ENCODE data around the gene POLR2B. TPM values are rescaled to one million over a fixed set of nuclear protein-coding genes. Genes with fewer than 3 reads are reported as not detected.
A peak's percentile ranks its signal among the peaks of the same experiment; 100 is the strongest.
"Not testable (repeated sequence)": the region's sequence is repeated elsewhere in the genome, so short reads cannot be mapped to it uniquely, and the experiment has no call there.

POLR2B gene
- total RNA-seq, 1 donor: 99.2 TPM

GRCh38 chr4:57055886-57056285, 77.2 kb downstream of the POLR2B start:
- H3K4me1 ChIP-seq (ENCODE audit: insufficient read depth, low read length): peaks cover 13% of the 10 kb centered on the region
- no peaks in the 10 kb centered on the region for H3K27me3 ChIP-seq (ENCODE audit: insufficient read depth, low read length)
- H3K27ac ChIP-seq (ENCODE audit: low read depth, low read length): peak overlapping the region; percentile 2
- H3K79me2 ChIP-seq (ENCODE audit: insufficient read depth, low read length): peaks cover 98% of the 10 kb centered on the region
- TF ChIP-seq, protein P1, sequence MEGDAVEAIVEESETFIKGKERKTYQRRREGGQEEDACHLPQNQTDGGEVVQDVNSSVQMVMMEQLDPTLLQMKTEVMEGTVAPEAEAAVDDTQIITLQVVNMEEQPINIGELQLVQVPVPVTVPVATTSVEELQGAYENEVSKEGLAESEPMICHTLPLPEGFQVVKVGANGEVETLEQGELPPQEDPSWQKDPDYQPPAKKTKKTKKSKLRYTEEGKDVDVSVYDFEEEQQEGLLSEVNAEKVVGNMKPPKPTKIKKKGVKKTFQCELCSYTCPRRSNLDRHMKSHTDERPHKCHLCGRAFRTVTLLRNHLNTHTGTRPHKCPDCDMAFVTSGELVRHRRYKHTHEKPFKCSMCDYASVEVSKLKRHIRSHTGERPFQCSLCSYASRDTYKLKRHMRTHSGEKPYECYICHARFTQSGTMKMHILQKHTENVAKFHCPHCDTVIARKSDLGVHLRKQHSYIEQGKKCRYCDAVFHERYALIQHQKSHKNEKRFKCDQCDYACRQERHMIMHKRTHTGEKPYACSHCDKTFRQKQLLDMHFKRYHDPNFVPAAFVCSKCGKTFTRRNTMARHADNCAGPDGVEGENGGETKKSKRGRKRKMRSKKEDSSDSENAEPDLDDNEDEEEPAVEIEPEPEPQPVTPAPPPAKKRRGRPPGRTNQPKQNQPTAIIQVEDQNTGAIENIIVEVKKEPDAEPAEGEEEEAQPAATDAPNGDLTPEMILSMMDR (IDR thresholded peaks at IDR 0.05; ENCODE audit: extremely low read depth, low read depth, low read length): no peak
- peaks cover 49% of the 10 kb centered on the region for H3K36me3 ChIP-seq (ENCODE audit: insufficient read depth, low read length)
- H3K4me3 ChIP-seq (ENCODE audit: insufficient read depth, low read length): no peak overlapping the region
- no peaks in the 10 kb centered on the region for H3K9me3 ChIP-seq (ENCODE audit: low read depth, low read length)
- no peak overlapping the region for H2AFZ ChIP-seq (ENCODE audit: low read length)
- DNase-seq (ENCODE audit: insufficient read length, low spot score, missing footprints): no peak
- peaks cover 4% of the 10 kb centered on the region for H4K20me1 ChIP-seq (ENCODE audit: insufficient read depth, low read length)
- no peak overlapping the region for H3K4me2 ChIP-seq (ENCODE audit: insufficient read depth, low read length)

DNA sequence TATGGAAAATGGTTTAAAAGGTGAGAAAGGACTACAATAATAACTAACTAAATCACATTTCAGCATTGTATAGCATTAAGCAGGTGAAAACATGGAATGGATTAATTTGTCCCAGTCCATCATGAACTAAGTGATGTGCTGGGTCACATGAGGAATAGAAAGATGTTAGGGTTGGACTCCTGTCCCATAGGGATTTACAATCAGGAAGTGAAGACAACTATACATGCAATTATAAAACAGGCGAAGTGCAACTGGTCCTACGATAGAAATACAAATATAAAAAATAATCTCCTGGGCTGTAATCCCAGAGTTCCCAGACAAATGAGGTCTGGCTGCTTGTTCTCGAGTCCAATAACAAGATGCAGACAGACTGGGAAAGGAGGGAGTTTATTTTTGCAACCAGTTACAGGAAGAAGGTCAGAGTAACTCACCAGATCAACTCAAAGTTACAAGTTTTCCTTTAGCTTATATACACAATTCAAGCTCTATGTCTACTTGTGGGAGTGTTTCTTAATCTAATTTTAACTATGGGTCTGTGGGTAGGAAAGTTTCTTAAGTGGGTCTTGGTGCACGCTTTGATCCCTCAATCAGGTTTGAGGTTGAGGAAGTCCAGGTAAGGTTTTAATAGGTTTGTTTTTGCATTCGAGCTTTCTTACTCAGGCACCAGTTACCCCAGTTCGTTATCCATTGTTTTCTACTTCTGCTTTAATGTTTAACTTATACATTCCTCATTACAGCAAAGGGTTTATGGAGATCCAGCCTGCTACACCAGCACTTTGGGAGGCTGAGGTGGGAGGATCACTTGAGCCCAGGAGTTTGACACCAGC, 81.4 kb downstream of the POLR2B start:
- no peak for DNase-seq (ENCODE audit: insufficient read length, low spot score, missing footprints)
- Histone ChIP-seq H3K27me3 (ENCODE audit: insufficient read depth, low read length) (no peaks in the 10 kb centered on the region), H3K9me3 (ENCODE audit: low read depth, low read length) (no peaks in the 10 kb centered on the region), H3K36me3 (ENCODE audit: insufficient read depth, low read length) (peaks cover 46% of the 10 kb centered on the region), H3K27ac (ENCODE audit: low read depth, low read length) (peak overlapping the region; percentile 96), H3K79me2 (ENCODE audit: insufficient read depth, low read length) (peaks cover 93% of the 10 kb centered on the region), H2AFZ (ENCODE audit: low read length) (no peak overlapping the region), H3K4me3 (ENCODE audit: insufficient read depth, low read length) (no peak overlapping the region), H3K4me2 (ENCODE audit: insufficient read depth, low read length) (no peak overlapping the region), H4K20me1 (ENCODE audit: insufficient read depth, low read length) (no peaks in the 10 kb centered on the region), H3K4me1 (ENCODE audit: insufficient read depth, low read length) (peaks cover 42% of the 10 kb centered on the region)
- TF ChIP-seq, protein P1 (IDR thresholded peaks at IDR 0.05; ENCODE audit: extremely low read depth, low read depth, low read length): no peak

- H3K4me2 ChIP-seq (ENCODE audit: insufficient read depth, low read length); H2AFZ ChIP-seq (ENCODE audit: low read length); H3K4me3 ChIP-seq (ENCODE audit: insufficient read depth, low read length); H4K20me1 ChIP-seq (ENCODE audit: insufficient read depth, low read length); H3K9me3 ChIP-seq (ENCODE audit: low read depth, low read length); DNase-seq (ENCODE audit: insufficient read length, low spot score, missing footprints); H3K27me3 ChIP-seq (ENCODE audit: insufficient read depth, low read length): not testable (repeated sequence)
- Histone ChIP-seq H3K4me1 (ENCODE audit: insufficient read depth, low read length) (peaks cover 48% of the 10 kb centered on the region), H3K27ac (ENCODE audit: low read depth, low read length) (peak overlapping the region; percentile 96), H3K79me2 (ENCODE audit: insufficient read depth, low read length) (peaks cover 87% of the 10 kb centered on the region), H3K36me3 (ENCODE audit: insufficient read depth, low read length) (peaks cover 40% of the 10 kb centered on the region)
Measured at GRCh38 chr4:57060717-57061067, 82.0 kb downstream of the POLR2B start.

- Histone ChIP-seq H3K79me2 (ENCODE audit: insufficient read depth, low read length) (peaks cover 80% of the 10 kb centered on the region), H3K27ac (ENCODE audit: low read depth, low read length) (peak overlapping the region; percentile 96), H3K4me1 (ENCODE audit: insufficient read depth, low read length) (peaks cover 55% of the 10 kb centered on the region), H3K4me3 (ENCODE audit: insufficient read depth, low read length) (no peak overlapping the region), H3K9me3 (ENCODE audit: low read depth, low read length) (no peaks in the 10 kb centered on the region), H3K4me2 (ENCODE audit: insufficient read depth, low read length) (peak overlapping the region; percentile 44), H4K20me1 (ENCODE audit: insufficient read depth, low read length) (no peaks in the 10 kb centered on the region), H3K27me3 (ENCODE audit: insufficient read depth, low read length) (no peaks in the 10 kb centered on the region), H2AFZ (ENCODE audit: low read length) (no peak overlapping the region), H3K36me3 (ENCODE audit: insufficient read depth, low read length) (peaks cover 35% of the 10 kb centered on the region)
- DNase-seq (ENCODE audit: insufficient read length, low spot score, missing footprints): no peak
- TF ChIP-seq, protein P1 (IDR thresholded peaks at IDR 0.05; ENCODE audit: extremely low read depth, low read depth, low read length): no peak
Measured at GRCh38 chr4:57061395-57061794, 82.7 kb downstream of the POLR2B start.
